Measurements from ENCODE around the gene RTF2.

- TF ChIP-seq EZH2 (IDR thresholded peaks at IDR 0.05) (no peak), EZH2phosphoT487 (IDR thresholded peaks at IDR 0.05) (no peak)
Measured at GRCh38 chr20:56517641-56518040, 49.2 kb downstream of the RTF2 start.
